CD4-positive, alpha-beta T cell (primary cell): Measurements from ENCODE around the gene PI4KB. TPM values are rescaled to one million over a fixed set of nuclear protein-coding genes. Genes with fewer than 3 reads are reported as not detected.

Experiments used
- ATAC-seq: fragments of 200-7000 bp; cut with Tn5 transposase; one replicate; pipeline ENCODE4 v1.10.0; 2022; ENCODE audit warnings: mild to moderate bottlenecking; ENCODE audit not compliant: poor library complexity
- CTCF ChIA-PET: fragments of 350-600 bp; sonication (Branson Sonifier 250); formaldehyde crosslinking; loops from one replicate; lab custom pipeline; 2021; ENCODE audit warnings: antibody characterized with exemption, inconsistent platforms; lab: Charles Lee
- POLR2A ChIA-PET: fragments of 350-600 bp; sonication (Branson Sonifier 250); formaldehyde crosslinking; loops from one replicate; lab custom pipeline; 2021; ENCODE audit warnings: antibody characterized with exemption, inconsistent platforms; lab: Charles Lee
- DNase-seq, 14 experiments: peaks; one replicate each; pipeline ENCODE4 v3.0.0-alpha.2; 2013 to 2020; ENCODE audit warnings: mixed read lengths in 2 of 14
- H3K27ac ChIP-seq, 2 donors: one replicate each; pipeline versions ENCODE4 v1.5.1 to v1.7.0; 2013; ENCODE audit warnings: low read length in 2 of 2, low read depth in 1 of 2, mild to moderate bottlenecking in 1 of 2
- H3K27me3 ChIP-seq, 2 experiments: 1 replicate in 1 of 2; 2 replicates in 1 of 2; pipeline versions ENCODE4 v1.6.1 to v1.7.0; 2013; ENCODE audit warnings: low read length in 2 of 2, control low read depth in 1 of 2, mild to moderate bottlenecking in 1 of 2, moderate library complexity in 1 of 2; ENCODE audit not compliant: insufficient read depth in 2 of 2, control insufficient read depth in 1 of 2
- H3K36me3 ChIP-seq: one replicate; pipeline ENCODE4 v1.6.1; 2013; ENCODE audit warnings: low read length, control low read depth; ENCODE audit not compliant: insufficient read depth
- H3K4me1 ChIP-seq: one replicate; pipeline ENCODE4 v1.6.1; 2013; ENCODE audit warnings: low read length, control low read depth; ENCODE audit not compliant: insufficient read depth
- H3K4me3 ChIP-seq: one replicate; pipeline ENCODE4 v1.5.1; 2013; ENCODE audit warnings: mild to moderate bottlenecking, low read length, moderate library complexity
- H3K9me3 ChIP-seq, 2 experiments: 1 replicate in 1 of 2; 2 replicates in 1 of 2; pipeline versions ENCODE4 v1.6.1 to v1.7.0; 2013; ENCODE audit warnings: low read length in 2 of 2, mild to moderate bottlenecking in 2 of 2, control low read depth in 1 of 2, moderate library complexity in 1 of 2; ENCODE audit not compliant: control insufficient read depth in 1 of 2, insufficient read depth in 1 of 2
- H3K27ac Mint-ChIP-seq: one replicate; pipeline ENCODE4 v1.8.0; 2020; ENCODE audit warnings: mixed read lengths
- H3K27me3 Mint-ChIP-seq: one replicate; pipeline ENCODE4 v1.8.0; 2021; ENCODE audit warnings: mixed read lengths
- H3K36me3 Mint-ChIP-seq: one replicate; pipeline ENCODE4 v1.8.0; 2021; ENCODE audit warnings: low read depth, mixed read lengths
- H3K4me1 Mint-ChIP-seq: one replicate; pipeline ENCODE4 v1.8.0; 2021; ENCODE audit warnings: low read depth, mixed read lengths
- H3K4me3 Mint-ChIP-seq: one replicate; pipeline ENCODE4 v1.8.0; 2020; ENCODE audit warnings: mild to moderate bottlenecking, mixed read lengths
- H3K9me3 Mint-ChIP-seq: one replicate; pipeline ENCODE4 v1.8.0; 2020; ENCODE audit warnings: mixed read lengths
- CTCF ChIP-seq: fragments of 200-600 bp; IDR thresholded peaks from one replicate; pipeline ENCODE4 v1.8.0; 2022; ENCODE audit warnings: antibody characterized with exemption, mild to moderate bottlenecking
- intact Hi-C, 2 experiments: fragments of 100-400 bp; cut with DNase I in 1 of 2; cut with micrococcal nuclease in 1 of 2; formaldehyde crosslinking; loops; one replicate each; pipeline versions ENCODE4 v1.15.1 to v1.9.0; 2023 to 2025; cut with DNase I, micrococcal nuclease
- total RNA-seq, 174 experiments: library from RNA in 2 of 174; stranded (reverse) in 2 of 174; gene quantifications; one replicate each; pipeline ENCODE4 v1.2.3 and lab custom pipeline; 2021 to 2026

PI4KB gene
- total RNA-seq, 2 experiments from 2014 or later = 50.2 to 51.0 TPM

GRCh38 chr1:151336556-151336955 is 9.3 kb upstream of the PI4KB start:
- Histone ChIP-seq H3K36me3 (peaks cover 1% of the 10 kb centered on the region), H3K4me1 (no peaks in the 10 kb centered on the region), H3K4me3 (no peak overlapping the region), H3K27me3 (no peaks in the 10 kb centered on the region), H3K27ac (no peak overlapping the region), H3K9me3 (no peaks in the 10 kb centered on the region)
- Mint-ChIP-seq H3K4me3 (no peak overlapping the region), H3K4me1 (peaks cover 10% of the 10 kb centered on the region), H3K36me3 (peaks cover 5% of the 10 kb centered on the region), H3K27me3 (no peaks in the 10 kb centered on the region), H3K9me3 (no peaks in the 10 kb centered on the region), H3K27ac (no peak overlapping the region)
- ChIA-PET POLR2A (interaction anchor here (1.1 to 1.7 kb wide), 2 partner anchors 9 to 55 kb away, joined by 3 to 4 read pairs; partner anchors contain the start of genes PI4KB and ZNF687), CTCF (interaction anchor here (1.2 to 1.8 kb wide), 2 partner anchors 36 to 56 kb away, joined by 4 to 5 read pairs; no protein-coding TSS in a partner anchor)
- ATAC-seq (no peak), DNase-seq (no peak)
- TF ChIP-seq CTCF = no peak
- intact Hi-C loops = no loop called here

GRCh38 chr1:151334822-151335221 is 7.6 kb upstream of the PI4KB start:
- CTCF ChIA-PET = no interaction called here
- H3K27me3 ChIP-seq = no peaks in the 10 kb centered on the region
- ATAC-seq (no peak), DNase-seq (no peak)
- H3K9me3 Mint-ChIP-seq = no peaks in the 10 kb centered on the region
- H3K27ac Mint-ChIP-seq = no peak overlapping the region
- no peak overlapping the region for H3K4me3 Mint-ChIP-seq
- H3K4me1 Mint-ChIP-seq = peaks cover 2% of the 10 kb centered on the region
- POLR2A ChIA-PET = no interaction called here
- intact Hi-C loops = no loop called here
- TF ChIP-seq CTCF = no peak
- H3K27ac ChIP-seq = no peak overlapping the region
- no peaks in the 10 kb centered on the region for H3K9me3 ChIP-seq
- no peak overlapping the region for H3K4me3 ChIP-seq
- H3K36me3 ChIP-seq = no peaks in the 10 kb centered on the region
- H3K27me3 Mint-ChIP-seq = no peaks in the 10 kb centered on the region
- H3K4me1 ChIP-seq = no peaks in the 10 kb centered on the region
- H3K36me3 Mint-ChIP-seq = no peaks in the 10 kb centered on the region

GRCh38 chr1:151327903-151328674 is 873 bp upstream of the PI4KB start:
- ChIA-PET CTCF (interaction anchor here (1.1 to 4.5 kb wide), 5 partner anchors 12 to 71 kb away, joined by 4 to 41 read pairs (median 8); partner anchors contain the start of gene PSMB4), POLR2A (interaction anchor here (0.6 to 3.4 kb wide), 18 partner anchors 8 to 964 kb away, joined by 3 to 54 read pairs (median 6); partner anchors contain the start of genes MRPL9, PSMB4, PSMD4 and RFX5)
- Histone ChIP-seq H3K9me3 (no peaks in the 10 kb centered on the region), H3K4me3 (peak overlapping the region; percentile 75), H3K36me3 (peaks cover 22% of the 10 kb centered on the region), H3K27me3 (no peaks in the 10 kb centered on the region), H3K27ac (peak overlapping the region; percentile 84 to 96), H3K4me1 (peaks cover 34% of the 10 kb centered on the region)
- Mint-ChIP-seq H3K27ac (peak overlapping the region; percentile 93), H3K4me3 (peak overlapping the region; percentile 95), H3K9me3 (no peaks in the 10 kb centered on the region), H3K27me3 (no peaks in the 10 kb centered on the region), H3K36me3 (peaks cover 40% of the 10 kb centered on the region), H3K4me1 (peaks cover 27% of the 10 kb centered on the region)
- no peak for TF ChIP-seq CTCF
- DNase-seq (peak in 1 of 14 experiments; percentile 7), ATAC-seq (peak; percentile 9)
- intact Hi-C loops = loop anchor here (1.0 to 10.0 kb wide), 7 partner anchors 12 to 633 kb away; partner anchors contain the start of genes RFX5 (in 2 of the 2), GOLPH3L (in 1 of the 2), PSMB4 (in 1 of the 2) and PSMD4 (in 1 of the 2)
